CD14-positive monocyte (primary cell): ENCODE measurements around the gene DPP7. TPM values are rescaled to one million over a fixed set of nuclear protein-coding genes. Genes with fewer than 3 reads are reported as not detected.

Source experiments
- DNase-seq, 3 donors: peaks; one replicate each; pipeline ENCODE4 v3.0.0-alpha.2; 2011 to 2022
- H2AFZ ChIP-seq: 2 replicates; pipeline ENCODE4 v1.6.0; 2012; ENCODE audit warnings: mild to moderate bottlenecking, low read depth, low read length, inconsistent platforms; ENCODE audit not compliant: insufficient read depth, poor library complexity, severe bottlenecking
- H3K27ac ChIP-seq, 2 donors: 1 replicate in 1 of 2; 2 replicates in 1 of 2; pipeline ENCODE4 v1.5.1; 2012 to 2013; ENCODE audit warnings: low read length in 2 of 2, control low read depth in 1 of 2, inconsistent platforms in 1 of 2, low read depth in 1 of 2, mild to moderate bottlenecking in 1 of 2
- H3K27me3 ChIP-seq, 2 donors: one replicate each; pipeline versions ENCODE4 v1.6.0 to v1.6.1; 2011 to 2013; ENCODE audit warnings: low read length in 2 of 2; ENCODE audit not compliant: control insufficient read depth in 2 of 2, insufficient read depth in 2 of 2
- H3K36me3 ChIP-seq, 2 donors: replicated peaks in 1 of 2; 1 replicate in 1 of 2; 2 replicates in 1 of 2; pipeline versions ENCODE4 v1.5.1 to v1.6.1; 2012 to 2013; ENCODE audit warnings: low read length in 2 of 2, control low read depth in 1 of 2, inconsistent platforms in 1 of 2, mild to moderate bottlenecking in 1 of 2; ENCODE audit not compliant: insufficient read depth in 2 of 2, control insufficient read depth in 1 of 2
- H3K4me1 ChIP-seq, 2 donors: 1 replicate in 1 of 2; 2 replicates in 1 of 2; pipeline versions ENCODE4 v1.5.1 to v1.6.1; 2012 to 2013; ENCODE audit warnings: low read length in 2 of 2, control low read depth in 1 of 2, inconsistent platforms in 1 of 2, mild to moderate bottlenecking in 1 of 2, moderate library complexity in 1 of 2; ENCODE audit not compliant: insufficient read depth in 2 of 2, control insufficient read depth in 1 of 2
- H3K4me2 ChIP-seq: replicated peaks from 2 replicates; pipeline ENCODE3; 2012; ENCODE audit warnings: low read length, moderate library complexity, mild to moderate bottlenecking; ENCODE audit not compliant: poor library complexity, severe bottlenecking; ENCODE audit errors: extremely low read depth
- H3K4me3 ChIP-seq, 3 experiments: fragments of 200-600 bp in 1 of 3; sonication (generic) in 1 of 3; replicated peaks in 1 of 3; 1 replicate in 2 of 3; 2 replicates in 1 of 3; pipeline ENCODE4 v1.5.1; 2011 to 2013; ENCODE audit warnings: low read length in 3 of 3, mild to moderate bottlenecking in 3 of 3, control low read depth in 2 of 3, low read depth in 2 of 3, inconsistent platforms in 1 of 3, moderate library complexity in 1 of 3
- H3K79me2 ChIP-seq: 2 replicates; pipeline ENCODE4 v1.6.0; 2012; ENCODE audit warnings: mild to moderate bottlenecking, control low read depth, inconsistent platforms, low read length, moderate library complexity; ENCODE audit not compliant: insufficient read depth
- H3K9ac ChIP-seq: 2 replicates; pipeline ENCODE4 v1.6.0; 2017; ENCODE audit warnings: low read length, mild to moderate bottlenecking; ENCODE audit not compliant: insufficient read depth, poor library complexity, severe bottlenecking
- H3K9me3 ChIP-seq, 2 donors: replicated peaks in 1 of 2; 1 replicate in 1 of 2; 2 replicates in 1 of 2; pipeline versions ENCODE4 v1.5.1 to v1.6.1; 2012 to 2013; ENCODE audit warnings: low read length in 2 of 2, control low read depth in 1 of 2; ENCODE audit not compliant: control insufficient read depth in 1 of 2, insufficient read depth in 1 of 2
- H4K20me1 ChIP-seq: 2 replicates; pipeline ENCODE4 v1.6.0; 2012; ENCODE audit warnings: mild to moderate bottlenecking, low read length, control low read depth, moderate library complexity; ENCODE audit not compliant: insufficient read depth
- H3K27ac Mint-ChIP-seq, 7 donors: one replicate each; pipeline ENCODE4 v1.8.0; 2020; ENCODE audit warnings: mild to moderate bottlenecking in 7 of 7, mixed read lengths in 7 of 7, moderate library complexity in 6 of 7, inconsistent platforms in 2 of 7
- H3K27me3 Mint-ChIP-seq, 3 donors: one replicate each; pipeline ENCODE4 v1.8.0; 2021 to 2022; ENCODE audit warnings: low read depth in 3 of 3, mild to moderate bottlenecking in 3 of 3, mixed read lengths in 3 of 3, moderate library complexity in 3 of 3, inconsistent platforms in 1 of 3
- H3K36me3 Mint-ChIP-seq, 2 donors: one replicate each; pipeline ENCODE4 v1.8.0; 2020; ENCODE audit warnings: mixed read lengths in 2 of 2, inconsistent platforms in 1 of 2, mild to moderate bottlenecking in 1 of 2
- H3K4me1 Mint-ChIP-seq: one replicate; pipeline ENCODE4 v1.8.0; 2020; ENCODE audit warnings: mild to moderate bottlenecking, mixed read lengths
- H3K4me3 Mint-ChIP-seq, 2 donors: one replicate each; pipeline ENCODE4 v1.8.0; 2020; ENCODE audit warnings: mild to moderate bottlenecking in 2 of 2, mixed read lengths in 2 of 2, moderate library complexity in 1 of 2
- H3K9me3 Mint-ChIP-seq, 7 donors: one replicate each; pipeline ENCODE4 v1.8.0; 2020 to 2022; ENCODE audit warnings: mixed read lengths in 7 of 7, mild to moderate bottlenecking in 6 of 7, moderate library complexity in 6 of 7, inconsistent platforms in 2 of 7
- WGBS: methylation state at CpG from one replicate; pipeline ENCODE4 v1.1.5; 2013; ENCODE audit warnings: missing lambda C conversion rate; ENCODE audit not compliant: insufficient coverage; 5-methylcytosine and 5-hydroxymethylcytosine counted together
- intact Hi-C, 2 donors: fragments of 100-400 bp; cut with micrococcal nuclease; formaldehyde crosslinking; loops; one replicate each; pipeline versions ENCODE4 v1.15.0 to v1.15.1; 2023
- polyA plus RNA-seq, 3 donors: library from polyadenylated mRNA; depleted of rRNA in 1 of 3; unstranded in 2 of 3; stranded (reverse) in 1 of 3; fragments of 300-500 nt in 2 of 3; fragments of >200 nt in 1 of 3; fragmentation: Illumina TruSeq in 2 of 3; gene quantifications; 1 replicate in 2 of 3; 2 replicates in 1 of 3; pipeline ENCODE4 v1.2.3, GENCODE V29; 2012 to 2021
- TF ChIP-seq, protein P1 (sequence below): fragments of 200-600 bp; IDR thresholded peaks from one replicate; pipeline ENCODE4 v1.8.0; 2022; ENCODE audit warnings: antibody characterized with exemption, mild to moderate bottlenecking

DPP7 gene
- polyA plus RNA-seq, 3 donors = 68.3 to 287 (median 150) TPM

- H3K9ac ChIP-seq = no peak overlapping the region
- intact Hi-C loops = loop anchor here (5.0 to 10.0 kb wide), 2 partner anchors 34 to 281 kb away; partner anchors contain the start of gene FUT7 (in 1 of the 2)
Observed at GRCh38 chr9:137066096-137066861, 48.3 kb downstream of the DPP7 start.

GRCh38 chr9:137065336-137065967 is 49.1 kb downstream of the DPP7 start:
- Histone ChIP-seq H3K4me3 (no peak overlapping the region), H3K27me3 (peaks cover 0 to 5% of the 10 kb centered on the region in 2 donors), H3K27ac (no peak overlapping the region), H2AFZ (no peak overlapping the region), H3K79me2 (peaks cover 6% of the 10 kb centered on the region), H3K9ac (no peak overlapping the region), H3K4me2 (no peak overlapping the region), H3K9me3 (no peaks in the 10 kb centered on the region), H3K4me1 (peaks cover 23 to 31% of the 10 kb centered on the region in 2 donors), H3K36me3 (peaks cover 0 to 5% of the 10 kb centered on the region in 2 donors), H4K20me1 (no peaks in the 10 kb centered on the region)
- no peak overlapping the region for H3K4me3 Mint-ChIP-seq
- H3K36me3 Mint-ChIP-seq = peaks cover 6 to 18% of the 10 kb centered on the region in 2 donors
- intact Hi-C loops = loop anchor here (5.0 to 10.0 kb wide), 2 partner anchors 33 to 281 kb away; partner anchors contain the start of gene FUT7 (in 1 of the 2)
- TF ChIP-seq, protein P1, sequence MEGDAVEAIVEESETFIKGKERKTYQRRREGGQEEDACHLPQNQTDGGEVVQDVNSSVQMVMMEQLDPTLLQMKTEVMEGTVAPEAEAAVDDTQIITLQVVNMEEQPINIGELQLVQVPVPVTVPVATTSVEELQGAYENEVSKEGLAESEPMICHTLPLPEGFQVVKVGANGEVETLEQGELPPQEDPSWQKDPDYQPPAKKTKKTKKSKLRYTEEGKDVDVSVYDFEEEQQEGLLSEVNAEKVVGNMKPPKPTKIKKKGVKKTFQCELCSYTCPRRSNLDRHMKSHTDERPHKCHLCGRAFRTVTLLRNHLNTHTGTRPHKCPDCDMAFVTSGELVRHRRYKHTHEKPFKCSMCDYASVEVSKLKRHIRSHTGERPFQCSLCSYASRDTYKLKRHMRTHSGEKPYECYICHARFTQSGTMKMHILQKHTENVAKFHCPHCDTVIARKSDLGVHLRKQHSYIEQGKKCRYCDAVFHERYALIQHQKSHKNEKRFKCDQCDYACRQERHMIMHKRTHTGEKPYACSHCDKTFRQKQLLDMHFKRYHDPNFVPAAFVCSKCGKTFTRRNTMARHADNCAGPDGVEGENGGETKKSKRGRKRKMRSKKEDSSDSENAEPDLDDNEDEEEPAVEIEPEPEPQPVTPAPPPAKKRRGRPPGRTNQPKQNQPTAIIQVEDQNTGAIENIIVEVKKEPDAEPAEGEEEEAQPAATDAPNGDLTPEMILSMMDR = no peak
- 93% methylated on average over 20 of the region's 23 CpGs for WGBS
- H3K27ac Mint-ChIP-seq = no peak overlapping the region
- H3K4me1 Mint-ChIP-seq = peaks cover 20% of the 10 kb centered on the region
- H3K27me3 Mint-ChIP-seq = peaks cover 9 to 17% (median 11%) of the 10 kb centered on the region in 3 donors
- DNase-seq = no peak
- H3K9me3 Mint-ChIP-seq = no peaks in the 10 kb centered on the region

More at GRCh38 chr9:137066096-137066861, 48.3 kb downstream of the DPP7 start:
- peaks cover 30 to 39% of the 10 kb centered on the region in 2 donors for H3K4me1 ChIP-seq
- Mint-ChIP-seq H3K27me3 (peaks cover 5 to 11% (median 6%) of the 10 kb centered on the region in 3 donors), H3K36me3 (peaks cover 6 to 18% of the 10 kb centered on the region in 2 donors), H3K4me3 (no peak overlapping the region), H3K4me1 (peaks cover 28% of the 10 kb centered on the region), H3K9me3 (no peaks in the 10 kb centered on the region), H3K27ac (no peak overlapping the region)
- no peak overlapping the region for H3K4me3 ChIP-seq
- no peak overlapping the region for H3K27ac ChIP-seq
- H3K9me3 ChIP-seq = no peaks in the 10 kb centered on the region
- H3K36me3 ChIP-seq = peaks cover 0 to 5% of the 10 kb centered on the region in 2 donors
- no peak for DNase-seq
- peaks cover 6% of the 10 kb centered on the region for H3K79me2 ChIP-seq
- H4K20me1 ChIP-seq = no peaks in the 10 kb centered on the region
- H3K27me3 ChIP-seq = peaks cover 0 to 5% of the 10 kb centered on the region in 2 donors
- H3K4me2 ChIP-seq = no peak overlapping the region
- WGBS = 94% methylated on average over 21 of the region's 26 CpGs
- no peak overlapping the region for H2AFZ ChIP-seq
- TF ChIP-seq, protein P1 = no peak
